Osteocyte (in vitro differentiated cells): ENCODE measurements around the gene SCARF2. TPM values are rescaled to one million over a fixed set of nuclear protein-coding genes. Genes with fewer than 3 reads are reported as not detected.

Experiments
- DNase-seq: peaks from one replicate; pipeline ENCODE4 v3.0.0; 2021; ENCODE audit warnings: mixed read lengths; ENCODE audit not compliant: unreplicated experiment; ENCODE audit errors: extremely low spot score
- H3K27ac Mint-ChIP-seq: one replicate; pipeline ENCODE4 v1.8.0; 2021; ENCODE audit warnings: mild to moderate bottlenecking, mixed read lengths; ENCODE audit not compliant: unreplicated experiment
- H3K27me3 Mint-ChIP-seq: one replicate; pipeline ENCODE4 v1.8.0; 2021; ENCODE audit warnings: mixed read lengths; ENCODE audit not compliant: unreplicated experiment
- H3K36me3 Mint-ChIP-seq: one replicate; pipeline ENCODE4 v1.8.0; 2021; ENCODE audit warnings: mixed read lengths; ENCODE audit not compliant: unreplicated experiment
- H3K4me1 Mint-ChIP-seq: one replicate; pipeline ENCODE4 v1.8.0; 2021; ENCODE audit warnings: mixed read lengths; ENCODE audit not compliant: unreplicated experiment
- H3K4me3 Mint-ChIP-seq: one replicate; pipeline ENCODE4 v1.8.0; 2021; ENCODE audit warnings: mild to moderate bottlenecking, moderate library complexity, mixed read lengths; ENCODE audit not compliant: unreplicated experiment
- H3K9me3 Mint-ChIP-seq: one replicate; pipeline ENCODE4 v1.8.0; 2021; ENCODE audit warnings: mixed read lengths; ENCODE audit not compliant: unreplicated experiment
- CTCF ChIP-seq: fragments of 200-600 bp; sonication (generic); IDR thresholded peaks from 2 replicates; pipeline ENCODE4 v1.5.0; 2021; ENCODE audit warnings: antibody characterized with exemption, mild to moderate bottlenecking, moderate library complexity
- total RNA-seq: library from RNA; stranded (reverse); gene quantifications from 2 replicates; pipeline ENCODE4 v1.2.1, GENCODE V29; 2021

Gene SCARF2
- total RNA-seq, 1 donor from 2014 or later = 50.8 TPM

GRCh38 chr22:20408891-20409290, 28.7 kb downstream of the SCARF2 start:
- DNase-seq = peak; percentile 56
- Mint-ChIP-seq H3K27me3 (no peaks in the 10 kb centered on the region), H3K4me1 (peaks cover 8% of the 10 kb centered on the region), H3K36me3 (peaks cover 14% of the 10 kb centered on the region), H3K4me3 (no peak overlapping the region), H3K9me3 (no peaks in the 10 kb centered on the region), H3K27ac (no peak overlapping the region)
- TF ChIP-seq CTCF = no peak

GRCh38 chr22:20407829-20408228, 29.8 kb downstream of the SCARF2 start:
- TF ChIP-seq CTCF = no peak
- Mint-ChIP-seq H3K9me3 (no peaks in the 10 kb centered on the region), H3K36me3 (peaks cover 22% of the 10 kb centered on the region), H3K4me3 (no peak overlapping the region), H3K4me1 (peaks cover 8% of the 10 kb centered on the region), H3K27me3 (no peaks in the 10 kb centered on the region), H3K27ac (no peak overlapping the region)
- DNase-seq = peak; percentile 64

- DNase-seq = peak; percentile 67
- no peaks in the 10 kb centered on the region for H3K27me3 Mint-ChIP-seq
- H3K9me3 Mint-ChIP-seq = no peaks in the 10 kb centered on the region
- no peak overlapping the region for H3K27ac Mint-ChIP-seq
- no peak for TF ChIP-seq CTCF
- H3K4me3 Mint-ChIP-seq = no peak overlapping the region
- peaks cover 8% of the 10 kb centered on the region for H3K4me1 Mint-ChIP-seq
- H3K36me3 Mint-ChIP-seq = peaks cover 22% of the 10 kb centered on the region
These were observed 30.8 kb downstream of the SCARF2 start for GRCh38 chr22:20406686-20407408.

- peak; percentile 83 for DNase-seq
- Mint-ChIP-seq H3K9me3 (no peaks in the 10 kb centered on the region), H3K27ac (no peak overlapping the region), H3K36me3 (peaks cover 22% of the 10 kb centered on the region), H3K4me1 (peaks cover 8% of the 10 kb centered on the region), H3K27me3 (no peaks in the 10 kb centered on the region), H3K4me3 (no peak overlapping the region)
- TF ChIP-seq CTCF = no peak
These were observed 31.5 kb downstream of the SCARF2 start for GRCh38 chr22:20405931-20406685.

- peaks cover 6% of the 10 kb centered on the region for H3K4me1 Mint-ChIP-seq
- peaks cover 22% of the 10 kb centered on the region for H3K36me3 Mint-ChIP-seq
- H3K27ac Mint-ChIP-seq = no peak overlapping the region
- no peak overlapping the region for H3K4me3 Mint-ChIP-seq
- H3K27me3 Mint-ChIP-seq = no peaks in the 10 kb centered on the region
- TF ChIP-seq CTCF = no peak
- DNase-seq = peak; percentile 84
- no peaks in the 10 kb centered on the region for H3K9me3 Mint-ChIP-seq
These were observed 32.2 kb downstream of the SCARF2 start for GRCh38 chr22:20405291-20405930.
